Measurements from ENCODE around the gene KDELR3. TPM values are rescaled to one million over a fixed set of nuclear protein-coding genes. Genes with fewer than 3 reads are reported as not detected.

KDELR3 gene
- total RNA-seq, 1 donor: 139 TPM

GRCh38 chr22:38436629-38437395 is 31.1 kb upstream of the KDELR3 start:
- no peak for TF ChIP-seq CTCF (IDR thresholded peaks at IDR 0.05; ENCODE audit: insufficient read depth, low read depth, low read length)
- H3K4me3 ChIP-seq (ENCODE audit: low read depth, low read length): no peak overlapping the region
- no peak for DNase-seq (ENCODE audit: low read depth)

GRCh38 chr22:38437416-38437815 is 30.5 kb upstream of the KDELR3 start:
- TF ChIP-seq CTCF (IDR thresholded peaks at IDR 0.05; ENCODE audit: insufficient read depth, low read depth, low read length): no peak
- no peak overlapping the region for H3K4me3 ChIP-seq (ENCODE audit: low read depth, low read length)
- no peak for DNase-seq (ENCODE audit: low read depth)

GRCh38 chr22:38440747-38441350 is 27.0 kb upstream of the KDELR3 start:
- DNase-seq (ENCODE audit: low read depth): no peak
- no peak for TF ChIP-seq CTCF (IDR thresholded peaks at IDR 0.05; ENCODE audit: insufficient read depth, low read depth, low read length)
- H3K4me3 ChIP-seq (ENCODE audit: low read depth, low read length): no peak overlapping the region

GRCh38 chr22:38441620-38442287 is 26.1 kb upstream of the KDELR3 start:
- H3K4me3 ChIP-seq (ENCODE audit: low read depth, low read length): no peak overlapping the region
- no peak for TF ChIP-seq CTCF (IDR thresholded peaks at IDR 0.05; ENCODE audit: insufficient read depth, low read depth, low read length)
- no peak for DNase-seq (ENCODE audit: low read depth)

GRCh38 chr22:38442967-38443627 is 24.8 kb upstream of the KDELR3 start:
- no peak overlapping the region for H3K4me3 ChIP-seq (ENCODE audit: low read depth, low read length)
- DNase-seq (ENCODE audit: low read depth): no peak
- no peak for TF ChIP-seq CTCF (IDR thresholded peaks at IDR 0.05; ENCODE audit: insufficient read depth, low read depth, low read length)

GRCh38 chr22:38443628-38444521 is 24.0 kb upstream of the KDELR3 start:
- H3K4me3 ChIP-seq (ENCODE audit: low read depth, low read length): no peak overlapping the region
- no peak for TF ChIP-seq CTCF (IDR thresholded peaks at IDR 0.05; ENCODE audit: insufficient read depth, low read depth, low read length)
- DNase-seq (ENCODE audit: low read depth): no peak

Data from fibroblast of villous mesenchyme (primary cell).